K562 (cell line): Measurements from ENCODE around the gene POLR3G. TPM values are rescaled to one million over a fixed set of nuclear protein-coding genes. Genes with fewer than 3 reads are reported as not detected.
A peak's percentile ranks its signal among the peaks of the same experiment; 100 is the strongest.

Experiments used
- DDX20 ChIP-seq: fragments of 450-650 bp; IDR thresholded peaks from 2 replicates; pipeline ENCODE4 v1.6.1; 2016; ENCODE audit warnings: missing genetic modification characterization, low read depth, mild to moderate bottlenecking, missing compliant biosample characterization, moderate library complexity
- FOXO4 ChIP-seq: fragments of 450-650 bp; formaldehyde crosslinking; IDR thresholded peaks from 2 replicates; pipeline ENCODE4 v1.4.0; 2020; ENCODE audit warnings: mild to moderate bottlenecking, moderate library complexity
- HOXB6 ChIP-seq: fragments of 250-450 bp; sonication (Bioruptor Pico); IDR thresholded peaks from 2 replicates; pipeline ENCODE4 v1.5.1; 2022; ENCODE audit warnings: mild to moderate bottlenecking, borderline replicate concordance
- POLR2AphosphoS2 ChIP-seq: IDR thresholded peaks from 2 replicates; pipeline ENCODE4 v1.6.1; 2012; ENCODE audit warnings: low read length, improper control_type of control experiment
- RHOXF2B ChIP-seq: fragments of 250-450 bp; sonication (Bioruptor Pico); conservative IDR thresholded peaks from 2 replicates; pipeline ENCODE4 v1.5.1; 2021
- SRSF9 ChIP-seq: fragments of 200-400 bp; formaldehyde crosslinking; IDR thresholded peaks from 2 replicates; pipeline ENCODE4 v1.6.1; 2017; ENCODE audit warnings: low read depth, low read length, borderline replicate concordance
- TRIM28 ChIP-seq: fragments of 450-650 bp; IDR thresholded peaks from 2 replicates; pipeline ENCODE4 v1.6.1; 2017
- U2AF2 ChIP-seq: fragments of 200-400 bp; formaldehyde crosslinking; optimal IDR thresholded peaks from 2 replicates; pipeline ENCODE3; 2017; ENCODE audit warnings: low read depth, mild to moderate bottlenecking, low read length
- ZHX1 ChIP-seq: fragments of 150-350 bp; conservative IDR thresholded peaks from 2 replicates; pipeline ENCODE4 v1.6.1; 2014; ENCODE audit warnings: low read length
- ZNF146 ChIP-seq: IDR thresholded peaks from one replicate; pipeline ENCODE4 v1.6.1; 2018; ENCODE audit warnings: missing compliant biosample characterization; ENCODE audit not compliant: unreplicated experiment
- ZNF23 ChIP-seq: fragments of 250-450 bp; sonication (Bioruptor Pico); IDR thresholded peaks from 2 replicates; pipeline ENCODE4 v1.4.0; 2020; ENCODE audit warnings: mild to moderate bottlenecking
- ZNF324 ChIP-seq: fragments of 250-450 bp; sonication (Bioruptor Pico); IDR thresholded peaks from 2 replicates; pipeline ENCODE4 v1.4.0; 2020; ENCODE audit warnings: mild to moderate bottlenecking
- polyA plus RNA-seq, 8 experiments: library from polyadenylated mRNA; depleted of rRNA in 4 of 8; stranded (reverse) in 5 of 8; unstranded in 3 of 8; fragments of >200 nt; fragmentation: Nextera tagmentation in 2 of 8; fragmentation: Illumina TruSeq in 1 of 8; extraction: Ambion mirVana in 2 of 8; extraction: Trizol in 1 of 8; gene quantifications; 2 replicates each; pipeline versions ENCODE4 v1.2.1 to v1.2.3, GENCODE V29; 2011 to 2014; ENCODE audit warnings: inconsistent platforms in 1 of 8, missing spikeins in 1 of 8
- total RNA-seq, 7 experiments: library from RNA; depleted of rRNA in 6 of 7; stranded (reverse); fragments of >200 nt in 6 of 7; fragmentation: Illumina TruSeq in 2 of 7; extraction: Trizol in 2 of 7; gene quantifications; 2 replicates each; pipeline versions ENCODE4 v1.2.1 to v1.2.3, GENCODE V29; 2011 to 2021; ENCODE audit warnings: low replicate concordance in 1 of 7
- TF ChIP-seq, protein P1 (sequence below), 2 experiments: IDR thresholded peaks; 2 replicates each; pipeline ENCODE4 v1.6.1; 2011; ENCODE audit warnings: borderline replicate concordance in 1 of 2, control low read depth in 1 of 2, low read depth in 1 of 2, low read length in 1 of 2, mild to moderate bottlenecking in 1 of 2, mixed read lengths in 1 of 2, moderate library complexity in 1 of 2; ENCODE audit not compliant: insufficient read depth in 1 of 2, insufficient read length in 1 of 2, poor library complexity in 1 of 2, severe bottlenecking in 1 of 2; ENCODE audit errors: extremely low read depth in 1 of 2

Gene POLR3G
- total and polyA plus RNA-seq, 9 of the 15 experiments (the other 6 are each of a cell fraction or from before 2014, with no cell fraction given): 39.0 to 111 (median 59.0) TPM

DNA sequence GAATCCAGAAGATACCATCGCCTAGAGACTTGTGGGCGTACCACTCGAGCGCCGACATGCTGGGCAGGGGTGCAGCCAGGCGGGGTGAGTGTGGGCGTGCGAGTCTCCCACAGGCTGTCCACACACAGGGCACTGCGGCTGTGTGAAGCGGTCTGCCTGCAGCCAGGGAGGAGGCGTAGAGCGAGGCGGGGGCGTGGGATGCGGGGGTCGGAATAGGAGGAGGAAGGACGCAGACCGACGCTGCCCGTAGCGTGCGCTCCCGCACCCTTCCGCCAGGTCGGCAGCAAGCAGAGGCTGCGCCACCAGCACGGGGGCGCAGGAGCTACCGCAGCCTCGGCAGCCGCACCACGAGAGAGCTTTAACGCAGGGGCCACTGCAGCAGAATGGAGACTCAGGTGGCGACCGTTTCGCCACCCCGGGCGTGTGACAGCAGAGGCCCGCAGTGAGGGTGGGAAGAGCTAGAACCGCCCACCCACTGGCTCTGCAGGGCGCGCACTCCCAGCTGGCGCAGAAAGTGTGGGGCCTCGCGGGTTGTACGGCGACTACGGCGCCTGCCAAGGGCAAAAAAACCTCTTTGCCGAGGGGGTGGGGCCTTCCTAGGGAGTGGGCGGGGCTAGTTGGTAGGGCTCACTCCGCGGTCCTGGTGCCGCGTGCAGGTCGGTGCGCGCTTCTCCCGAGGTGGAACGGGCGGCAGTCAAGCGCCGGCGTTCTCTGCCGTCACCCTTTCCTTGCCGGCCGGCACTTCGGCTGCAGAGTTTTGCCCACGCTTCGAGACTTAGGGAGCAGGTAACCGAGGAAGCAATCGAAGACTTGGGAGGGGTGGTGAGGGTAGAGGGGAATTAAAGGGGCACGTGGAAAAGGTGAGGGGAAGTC, at the start of gene POLR3G, which contains the start of gene MBLAC2 (continued):
- TF ChIP-seq U2AF2: no peak
- TF ChIP-seq SRSF9: no peak
- no peak for TF ChIP-seq ZNF146 (CRISPR knock-in tag)
- no peak; the same call in 1 of the 2 replicates for TF ChIP-seq POLR2AphosphoS2
- TF ChIP-seq FOXO4 (CRISPR knock-in tag): no peak
- TF ChIP-seq TRIM28: 0 out of 2 replicates have a peak, but pooled peaks have one; percentile 25
- TF ChIP-seq, protein P1, sequence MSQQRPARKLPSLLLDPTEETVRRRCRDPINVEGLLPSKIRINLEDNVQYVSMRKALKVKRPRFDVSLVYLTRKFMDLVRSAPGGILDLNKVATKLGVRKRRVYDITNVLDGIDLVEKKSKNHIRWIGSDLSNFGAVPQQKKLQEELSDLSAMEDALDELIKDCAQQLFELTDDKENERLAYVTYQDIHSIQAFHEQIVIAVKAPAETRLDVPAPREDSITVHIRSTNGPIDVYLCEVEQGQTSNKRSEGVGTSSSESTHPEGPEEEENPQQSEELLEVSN (IDR thresholded peaks at IDR 0.05; ENCODE audit: borderline replicate concordance in 1 of 2, extremely low read depth in 1 of 2, insufficient read depth in 1 of 2, insufficient read length in 1 of 2, low read depth in 1 of 2, low read length in 1 of 2, poor library complexity in 1 of 2, severe bottlenecking in 1 of 2): peak; percentile 88 to 96
- TF ChIP-seq DDX20 (tag): no peak
- TF ChIP-seq ZNF23 (CRISPR knock-in tag): no peak
- 0 out of 2 replicates have a peak, but pooled peaks have one; percentile 5 for TF ChIP-seq ZNF324 (CRISPR knock-in tag)
- no peak for TF ChIP-seq ZHX1
- TF ChIP-seq RHOXF2B (CRISPR knock-in tag): no peak
- TF ChIP-seq HOXB6 (CRISPR knock-in tag): no peak
